NCI-H2029 (cell line): ENCODE results near the gene IDH3B.
"Not testable (repeated sequence)": the region's sequence is repeated elsewhere in the genome, so short reads cannot be mapped to it uniquely, and the experiment has no call there.

Experiments used
- DNase-seq: peaks from one replicate; lab custom pipeline; 2025; lab: John Stamatoyannopoulos, UW

Gene IDH3B

DNA sequence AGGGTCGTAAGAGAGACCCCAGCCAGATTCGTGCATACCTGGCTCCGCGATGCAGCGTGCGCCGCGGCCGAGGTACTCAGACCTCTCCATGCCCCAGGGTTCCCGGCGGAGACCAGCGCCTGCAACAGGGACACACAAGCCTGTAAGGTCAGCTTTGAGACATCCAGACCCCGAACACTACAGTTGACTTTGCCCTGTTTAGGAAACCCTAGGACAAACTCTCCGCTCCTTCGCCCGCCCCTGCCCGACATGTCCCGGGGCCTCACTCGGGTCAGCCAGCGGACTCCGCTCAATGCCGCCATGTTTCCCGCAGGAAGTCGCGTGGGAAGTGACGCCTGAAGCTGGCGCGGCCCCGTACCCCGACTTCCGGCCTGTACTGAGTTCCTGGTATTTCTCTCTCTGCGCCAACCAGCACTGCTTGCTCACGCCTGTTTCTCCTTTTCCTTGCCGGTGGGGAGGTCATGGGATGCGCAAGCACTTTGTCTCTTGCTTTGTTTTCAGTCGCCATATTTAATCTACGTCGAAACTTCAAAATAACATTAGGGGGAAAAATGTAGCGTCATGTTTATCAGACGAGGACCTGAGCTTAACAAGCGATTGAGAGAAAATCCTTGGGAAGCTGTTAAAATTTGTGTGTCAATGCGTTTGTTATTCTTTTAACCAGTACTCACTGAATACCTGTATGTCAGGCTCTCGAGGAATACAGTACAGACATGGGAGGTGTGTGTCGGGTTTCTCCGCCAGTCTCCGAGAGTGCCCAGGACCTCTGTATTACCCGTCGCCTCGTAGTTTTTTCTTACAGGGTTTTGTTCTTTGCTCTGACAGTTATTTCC, at the start of gene IDH3B:
TSS of gene IDH3B (minus strand) at position 330 of the 833 bp plus-strand sequence. CDS start at position 302, 28 bp downstream.
- DNase-seq: peak; percentile 91

- DNase-seq: no peak
Measured at GRCh38 chr20:2713285-2713684, 49.3 kb upstream of the IDH3B start.

DNA sequence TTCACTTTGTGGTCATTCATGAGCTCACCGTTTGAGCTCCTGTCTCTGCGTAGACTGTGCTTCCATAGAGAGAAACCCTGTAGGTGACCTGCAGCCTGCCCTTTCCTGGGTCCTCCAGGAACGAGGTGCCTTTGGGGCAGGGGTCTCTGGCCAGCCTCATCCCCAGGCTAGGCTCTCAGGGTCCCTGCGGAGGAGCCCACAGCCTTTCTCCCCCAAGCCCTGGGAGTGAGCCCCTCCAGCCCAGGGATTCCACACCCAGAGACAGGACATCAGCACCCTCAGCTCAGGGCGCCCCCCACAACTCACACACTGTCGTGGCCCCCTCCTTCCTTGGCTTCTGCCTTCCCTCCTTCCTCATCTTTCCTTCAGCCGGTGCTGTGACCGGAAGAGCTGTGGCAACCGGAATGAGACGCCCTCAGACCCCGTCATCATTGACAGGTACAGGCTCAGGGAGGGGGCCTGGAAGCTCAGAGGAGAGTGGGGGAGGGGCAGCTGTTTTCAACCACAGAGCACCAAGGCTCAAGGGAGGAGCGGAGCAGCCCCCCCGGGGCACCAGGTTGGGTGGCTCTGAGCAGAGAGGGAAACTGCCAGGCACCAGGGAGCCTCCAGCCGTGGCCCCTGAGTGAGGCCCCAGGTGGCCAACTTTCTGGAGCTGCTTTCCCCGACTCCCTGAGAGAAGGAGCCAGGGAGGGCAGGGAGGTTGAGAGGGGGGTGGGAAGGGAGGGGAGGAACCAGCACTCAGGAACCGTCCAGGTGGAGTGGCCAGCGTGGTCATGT, 45.4 kb upstream of the IDH3B start:
- no peak for DNase-seq

DNA sequence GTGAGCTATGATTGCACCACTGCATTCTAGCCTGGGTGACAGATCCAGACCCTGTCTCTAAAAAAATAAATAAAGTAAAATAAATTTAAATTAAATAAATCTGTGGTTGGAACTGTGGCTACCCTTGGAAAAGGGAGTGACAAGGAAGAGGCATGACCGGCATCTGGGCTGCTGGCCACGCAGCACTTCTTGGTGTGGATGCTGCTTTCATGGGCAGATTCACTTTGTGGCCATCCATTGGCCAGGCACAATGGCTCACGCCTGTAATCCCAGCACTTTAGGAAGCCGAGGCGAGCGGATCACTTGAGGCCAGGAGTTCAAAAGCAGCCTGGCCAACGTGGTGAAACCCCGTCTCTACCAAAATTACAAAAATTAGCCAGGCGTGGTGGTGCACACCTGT, 44.6 kb upstream of the IDH3B start:
- no peak for DNase-seq

DNA sequence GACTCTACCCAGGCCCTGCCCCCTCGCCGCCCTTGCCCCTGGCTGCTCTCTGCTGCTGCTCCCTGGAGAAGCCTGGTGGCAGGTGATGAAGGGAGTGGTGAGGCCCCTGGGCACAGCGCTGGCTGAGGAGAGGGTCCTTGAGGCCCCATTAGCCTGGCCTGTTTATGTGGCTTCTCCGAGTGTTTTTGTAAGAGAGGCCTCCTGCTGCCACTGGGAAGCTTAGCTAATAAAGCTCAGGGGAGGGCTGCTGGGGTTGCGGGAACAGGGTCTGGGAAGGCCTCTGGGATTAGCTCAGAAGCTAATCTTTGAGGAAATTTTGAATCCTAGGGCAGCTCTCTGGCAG, 44.0 kb upstream of the IDH3B start:
- no peak for DNase-seq

DNA sequence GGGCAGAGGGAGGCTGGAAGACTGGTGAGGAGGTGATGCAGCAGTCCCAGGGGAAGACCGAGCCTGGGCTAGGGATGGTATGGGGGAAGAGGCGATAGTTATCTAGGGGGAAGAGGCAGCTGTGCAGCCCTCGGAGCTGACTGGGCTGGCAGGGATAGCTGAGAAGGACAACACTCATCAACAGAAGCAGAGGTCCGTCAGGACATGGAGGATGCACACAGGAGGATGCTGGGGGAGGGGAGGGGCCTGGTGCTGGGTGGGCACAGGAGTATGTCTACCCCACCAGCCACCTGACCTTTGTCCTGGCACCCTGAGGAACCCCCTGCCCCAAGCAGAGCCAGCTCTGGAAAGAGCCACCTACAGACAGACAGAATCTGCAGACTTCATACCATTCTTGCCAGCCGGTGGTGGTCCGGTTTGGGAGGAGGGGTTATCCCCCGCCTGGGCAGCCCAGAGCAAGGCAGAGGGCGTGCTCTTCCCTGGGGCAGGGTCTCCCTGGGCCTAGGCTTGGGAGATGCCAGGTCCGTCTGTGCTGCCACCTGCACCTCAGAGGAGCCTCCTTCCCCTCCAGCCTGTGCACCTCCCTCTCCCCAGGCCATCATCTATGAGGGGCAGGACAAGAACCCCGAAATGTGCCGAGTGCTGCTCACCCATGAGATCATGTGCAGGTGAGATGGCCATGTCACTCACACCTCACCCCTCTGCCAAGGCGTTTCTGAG, 43.5 kb upstream of the IDH3B start:
- no peak for DNase-seq

DNA sequence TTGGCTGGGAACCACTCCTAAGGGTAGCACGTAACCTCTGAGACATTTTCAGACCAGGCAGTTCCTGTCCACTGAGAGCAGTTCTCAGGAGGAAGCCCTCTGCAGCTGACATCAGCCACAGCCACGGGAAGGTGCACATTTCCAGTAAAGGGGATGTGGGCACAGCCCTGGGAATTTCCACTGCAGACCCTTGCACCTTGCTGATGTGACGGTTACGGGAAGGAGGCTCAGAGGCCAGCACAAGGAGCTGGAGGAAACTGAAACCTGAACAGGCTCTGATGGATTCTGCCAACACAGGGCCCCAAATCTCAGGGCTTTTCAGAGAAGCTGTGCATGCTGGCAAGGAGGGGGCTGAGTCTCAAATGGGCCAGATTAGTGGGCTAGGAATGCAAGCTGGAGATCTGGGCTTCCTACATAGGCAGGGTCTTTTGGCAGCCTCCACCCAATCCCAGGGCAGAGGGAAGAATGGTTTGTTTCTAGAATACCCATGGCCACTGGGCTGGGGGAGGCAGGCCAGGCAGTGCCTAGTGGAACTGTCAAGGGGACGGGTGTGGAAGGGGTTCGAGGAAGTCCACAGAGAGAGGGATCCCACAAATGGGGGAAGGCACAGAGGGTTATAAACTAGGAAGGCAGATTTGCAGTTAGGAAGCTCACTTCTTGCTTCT, 42.8 kb upstream of the IDH3B start:
- DNase-seq: no peak

DNA sequence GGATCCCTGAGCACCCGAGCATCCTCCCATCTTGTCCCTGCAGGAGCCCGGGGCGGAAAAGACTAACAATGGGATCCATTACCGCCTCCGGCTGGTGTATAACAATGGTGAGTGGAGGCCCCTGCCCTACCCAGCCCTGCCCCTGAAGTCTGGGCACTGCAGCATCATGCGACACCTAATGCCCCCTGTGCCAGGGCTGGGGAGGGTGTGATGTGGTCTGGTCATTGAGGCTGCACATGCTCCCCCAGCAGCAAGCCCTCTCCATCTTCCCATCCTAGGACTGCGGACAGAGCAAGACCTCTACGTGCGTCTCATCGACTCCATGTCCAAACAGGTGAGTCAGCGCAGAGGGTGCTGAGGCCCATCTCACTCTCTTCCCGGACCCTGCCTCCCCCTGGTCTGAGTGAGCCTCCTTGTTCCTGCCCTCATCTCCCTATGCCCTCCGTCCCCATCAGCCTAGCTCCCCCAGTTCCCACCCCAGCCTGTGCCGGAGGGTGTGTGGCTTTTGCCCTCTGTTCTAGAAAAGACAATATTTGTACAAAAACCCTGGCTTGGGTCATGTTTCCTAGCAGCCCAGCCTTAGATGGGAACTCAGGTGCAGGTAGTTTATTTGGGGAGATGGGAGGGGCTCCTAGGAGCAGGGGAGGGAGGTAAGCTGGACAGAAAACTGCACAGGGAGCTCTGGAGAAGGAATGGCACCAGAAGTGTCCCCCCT, 42.1 kb upstream of the IDH3B start:
- DNase-seq: no peak

- no peak for DNase-seq
Measured at GRCh38 chr20:2703716-2704475, 39.9 kb upstream of the IDH3B start.

- no peak for DNase-seq
Measured at GRCh38 chr20:2701671-2702081, 37.7 kb upstream of the IDH3B start.

- DNase-seq: no peak
Measured at GRCh38 chr20:2700913-2701620, 37.1 kb upstream of the IDH3B start.

- no peak for DNase-seq
Measured at GRCh38 chr20:2699775-2700413, 35.9 kb upstream of the IDH3B start.

DNA sequence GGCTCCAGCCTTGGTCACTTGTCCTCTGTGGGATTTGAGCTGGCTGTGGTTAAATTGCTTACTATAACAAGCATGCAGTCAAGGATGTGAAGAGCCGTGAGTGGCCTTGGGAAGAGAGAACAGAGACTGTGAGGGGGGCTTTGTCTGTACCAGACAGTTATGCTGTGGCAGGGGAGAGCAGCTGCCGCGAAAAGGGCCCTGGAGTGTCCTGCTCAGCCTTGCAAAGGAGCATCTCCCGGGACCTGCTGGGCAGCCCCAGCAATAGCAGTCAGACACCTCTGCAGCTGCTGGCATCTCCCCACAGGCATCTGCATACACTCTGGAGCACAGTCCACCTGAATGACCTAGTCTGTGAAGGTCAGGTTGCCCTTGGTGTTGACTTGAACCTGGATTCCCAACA, 34.9 kb upstream of the IDH3B start:
- no peak for DNase-seq

DNA sequence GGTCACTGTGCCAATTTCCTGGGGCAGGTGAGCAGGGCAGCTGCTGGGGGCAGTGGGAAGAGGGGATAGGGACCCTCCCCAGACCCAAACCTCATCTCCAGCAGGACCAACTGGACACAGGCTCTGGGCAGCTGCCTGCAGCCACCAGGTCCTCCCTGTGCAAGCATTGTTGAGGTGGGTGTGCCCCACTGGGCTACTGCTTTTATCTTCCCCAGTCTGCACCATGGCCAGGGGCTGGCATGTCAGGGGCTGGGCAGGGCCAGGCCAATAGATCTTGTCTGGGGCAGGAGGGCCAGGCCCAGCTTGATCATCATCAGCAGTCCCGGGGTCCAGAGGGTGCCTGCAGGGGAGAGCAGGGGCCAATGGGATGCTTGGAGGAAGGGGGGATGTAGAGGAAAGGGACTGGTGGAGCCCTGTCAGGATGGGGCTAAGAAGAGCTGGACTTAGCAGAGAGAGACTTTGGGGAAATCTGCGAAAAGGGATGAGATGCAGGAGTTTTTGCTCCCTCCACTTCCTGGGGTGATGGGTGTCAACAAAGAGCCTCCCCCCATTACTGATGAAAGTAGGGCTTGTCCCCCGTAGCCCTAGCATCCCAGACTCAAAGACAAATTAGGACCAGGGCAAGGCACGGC, 34.3 kb upstream of the IDH3B start:
- no peak for DNase-seq

DNA sequence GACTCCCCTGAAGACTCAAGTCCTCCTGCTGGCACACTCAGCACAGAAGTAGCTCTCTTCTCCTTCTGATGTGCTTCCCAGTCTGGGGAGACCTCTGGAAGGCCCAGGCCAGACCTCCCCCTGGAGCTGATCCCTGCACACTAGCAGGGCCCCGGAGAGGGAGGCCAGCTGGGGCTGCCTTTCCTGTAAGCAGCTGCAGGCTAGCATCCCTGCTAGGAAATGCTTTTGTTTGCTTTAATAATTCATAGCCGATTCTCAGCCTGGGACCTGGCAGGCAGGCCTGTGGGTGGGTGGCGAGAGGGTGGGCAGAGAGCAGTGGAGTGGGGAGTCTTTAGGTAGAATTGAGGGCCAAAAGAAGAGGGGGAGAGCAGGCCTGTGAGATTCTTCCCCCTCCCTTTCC, 33.8 kb upstream of the IDH3B start:
- DNase-seq: no peak

GRCh38 chr20:2696646-2697045, 32.6 kb upstream of the IDH3B start:
- no peak for DNase-seq

DNA sequence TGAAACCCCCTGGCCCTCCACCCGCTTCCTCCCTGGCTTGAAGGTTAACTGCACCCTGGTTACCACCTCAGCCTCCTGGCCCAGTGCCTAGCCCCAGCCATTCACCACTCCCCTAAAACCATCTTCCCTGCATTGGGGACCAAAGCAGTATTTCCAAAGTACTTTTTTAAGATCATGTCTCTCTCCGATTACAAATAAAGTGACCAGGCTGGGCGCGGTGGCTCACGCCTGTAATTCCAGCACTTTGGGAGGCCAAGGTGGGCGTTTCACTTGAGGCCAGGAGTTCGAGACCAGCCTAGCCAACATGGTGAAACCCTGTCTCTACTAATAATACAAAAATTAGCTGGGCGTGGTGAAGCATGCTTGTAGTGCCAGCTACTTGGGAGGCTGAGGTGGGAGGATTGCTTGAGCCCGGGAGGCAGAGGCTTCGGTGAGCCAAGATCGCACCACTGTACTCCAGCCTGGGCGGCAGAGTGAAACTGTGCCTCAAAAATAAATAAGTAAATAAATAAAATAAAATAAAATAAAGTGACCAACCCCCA, 32.0 kb upstream of the IDH3B start:
- not testable (repeated sequence) for DNase-seq

DNA sequence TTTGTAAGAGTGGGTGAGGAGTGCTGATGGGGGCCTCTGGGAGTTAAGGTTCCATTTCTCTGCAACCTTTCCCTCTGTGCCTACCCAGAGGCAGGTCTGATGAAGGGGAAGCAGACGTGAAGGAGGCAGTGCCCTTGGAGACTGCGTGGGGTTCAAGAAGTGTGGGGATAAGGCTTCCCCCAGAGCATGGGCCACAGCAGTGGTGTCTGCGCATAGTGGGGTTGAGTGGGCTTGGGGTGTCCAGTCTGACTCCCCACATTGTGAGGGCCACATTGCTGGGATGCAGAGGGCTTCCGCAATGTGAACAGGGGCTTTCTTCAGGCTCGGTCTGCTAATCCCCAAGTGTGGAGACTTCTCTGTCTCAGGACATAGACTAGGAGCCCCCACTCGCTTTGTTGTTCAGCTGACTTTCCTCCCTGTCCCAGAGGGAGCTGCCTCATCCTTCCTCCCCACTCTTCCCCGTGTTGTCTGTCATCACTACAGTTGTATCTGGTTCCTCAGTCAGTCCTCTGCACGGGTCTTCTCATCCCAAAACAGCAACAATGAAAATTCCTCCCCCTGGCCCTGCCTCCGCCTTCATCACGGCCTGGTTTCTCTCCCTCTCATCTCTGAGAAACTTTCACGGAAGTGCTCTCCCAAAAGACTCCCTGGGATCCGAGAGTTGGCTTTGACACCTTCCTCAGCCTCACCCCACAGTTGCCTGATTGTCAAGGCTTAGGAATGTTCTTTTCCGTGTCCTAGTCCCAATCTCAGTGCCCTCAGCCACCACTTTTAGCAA, 31.4 kb upstream of the IDH3B start:
- DNase-seq: no peak
